Left ventricle myocardium superior (tissue), 1 donor: ENCODE data around the gene KCNIP4. TPM values are rescaled to one million over a fixed set of nuclear protein-coding genes. Genes with fewer than 3 reads are reported as not detected.
A peak's percentile ranks its signal among the peaks of the same experiment; 100 is the strongest.

Experiments used
- ATAC-seq: fragments of 200-7000 bp; cut with Tn5 transposase; one replicate; pipeline ENCODE4 v1.9.1; 2020; ENCODE audit warnings: mild to moderate bottlenecking, moderate library complexity
- DNase-seq: peaks from one replicate; pipeline ENCODE4 v3.0.0-alpha.2; 2020
- intact Hi-C: fragments of 100-400 bp; cut with micrococcal nuclease; formaldehyde crosslinking; loops from one replicate; pipeline ENCODE4 v1.11.0; 2022
- total RNA-seq: library from RNA; stranded (reverse); fragmentation: NEBNext Ultra II Directional; extraction: Animal tissue kit (Norgen Biotek cat#: 25700); gene quantifications from one replicate; pipeline ENCODE4 v1.2.1, GENCODE V29; 2021
- donor health status: DM: no; HTN: yes; CAD: no; lungs with severe emphysema.

KCNIP4 gene
- total RNA-seq, 1 donor from 2014 or later, result not detected

DNA sequence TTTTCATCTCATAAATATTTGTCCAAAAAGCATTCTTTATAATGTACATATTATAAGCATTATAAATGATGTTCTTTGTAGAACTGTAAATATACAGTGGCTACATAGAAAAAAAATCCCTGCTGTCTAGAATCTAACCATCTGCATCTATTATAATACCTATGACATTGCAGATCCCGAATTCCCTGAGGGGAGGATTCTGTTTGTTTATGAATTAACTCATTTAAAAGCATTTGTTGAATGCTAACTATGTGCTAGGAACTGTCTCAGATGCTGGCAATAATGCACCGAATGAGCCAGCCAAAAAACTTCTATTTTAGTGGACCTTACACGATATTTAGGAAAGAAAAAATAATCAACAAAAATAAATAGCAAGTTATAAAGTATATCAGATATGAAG, 1058.7 kb downstream of the KCNIP4 start:
- intact Hi-C loops, result no loop called here
- DNase-seq (no peak), ATAC-seq (no peak)

DNA sequence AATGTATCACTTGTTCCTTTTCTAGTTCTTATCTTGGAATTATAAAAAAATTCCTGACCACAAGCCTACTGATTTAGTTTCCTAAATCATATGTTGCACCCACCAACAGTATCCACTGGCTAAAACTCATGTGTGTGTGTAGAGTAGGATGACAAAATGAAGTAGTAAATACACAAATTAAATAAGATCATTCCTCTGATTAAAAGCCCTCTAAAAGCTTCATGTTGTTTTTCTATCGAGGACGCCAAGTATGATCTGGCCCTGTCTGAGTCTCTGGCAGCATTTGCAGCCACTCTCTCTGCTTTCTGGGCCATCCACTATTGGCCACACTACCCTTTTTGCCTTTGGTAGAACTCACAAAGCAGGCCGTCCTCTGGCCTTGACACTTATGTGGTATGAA, 1064.9 kb downstream of the KCNIP4 start:
- intact Hi-C loops, result no loop called here
- DNase-seq (no peak), ATAC-seq (no peak)

GRCh38 chr4:20883231-20883630, 1065.3 kb downstream of the KCNIP4 start:
- DNase-seq (no peak), ATAC-seq (no peak)
- intact Hi-C loops, result no loop called here

DNA sequence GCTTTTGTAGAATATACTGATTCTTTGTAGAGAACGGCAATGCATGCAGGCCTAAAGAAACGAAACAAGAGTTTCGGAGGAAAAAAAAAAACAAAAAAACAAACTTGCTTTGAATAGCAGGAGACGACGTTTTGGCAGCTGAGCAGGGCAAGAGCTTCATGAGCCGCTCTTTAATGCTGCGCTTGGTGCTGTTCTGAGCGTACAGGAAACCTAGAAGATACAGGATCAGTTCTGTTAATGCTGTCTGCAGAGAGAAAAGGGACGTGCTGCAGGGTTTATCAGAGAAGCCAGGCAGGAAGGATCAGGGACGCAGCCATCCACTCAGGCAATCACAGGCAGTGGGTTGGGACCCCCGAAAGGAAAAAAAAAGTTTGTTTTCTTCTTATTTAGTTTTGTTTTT, 1066.1 kb downstream of the KCNIP4 start:
- intact Hi-C loops, result no loop called here
- DNase-seq, result no peak
- ATAC-seq, result no peak

DNA sequence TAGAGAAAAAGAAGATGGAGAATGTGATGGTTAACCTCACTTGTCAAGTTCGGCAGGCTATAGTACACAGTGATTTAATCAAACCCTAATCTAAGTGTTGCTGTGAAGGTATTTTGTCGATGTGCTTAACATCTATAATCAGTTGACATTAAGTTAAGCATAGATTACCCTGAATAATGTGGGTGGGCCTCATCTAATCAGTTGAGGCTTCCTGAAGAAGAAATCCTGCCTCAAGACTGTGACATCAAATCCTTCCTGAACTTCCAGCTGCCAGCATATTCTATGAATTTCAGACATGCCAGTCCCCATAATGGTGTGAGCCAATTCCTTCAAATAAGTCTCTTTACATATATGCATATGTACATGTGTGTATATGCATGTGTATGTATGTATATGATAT, 1066.9 kb downstream of the KCNIP4 start:
- intact Hi-C loops, result no loop called here
- DNase-seq, result no peak
- no peak for ATAC-seq

GRCh38 chr4:20878806-20879205, 1069.8 kb downstream of the KCNIP4 start:
- intact Hi-C loops, result no loop called here
- no peak for ATAC-seq

DNA sequence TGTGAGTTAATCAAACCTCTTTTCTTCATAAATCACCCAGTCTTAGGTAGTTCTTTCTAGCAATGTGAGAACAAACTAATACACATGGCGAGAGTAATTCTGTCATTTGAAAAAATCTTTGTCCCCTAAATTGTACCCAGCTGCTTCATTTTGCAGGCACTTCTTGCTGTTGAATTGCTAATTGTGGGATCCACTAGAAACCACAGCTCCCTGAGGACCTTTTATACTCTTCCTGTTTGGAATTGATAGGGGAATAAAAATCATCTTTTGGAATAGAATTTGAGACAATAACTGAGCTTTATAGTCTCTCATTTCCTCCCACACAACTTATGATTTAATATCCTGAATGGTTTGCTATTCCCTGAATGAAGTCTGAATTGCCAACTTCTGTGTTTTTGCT, 1078.1 kb downstream of the KCNIP4 start:
- DNase-seq (no peak), ATAC-seq (no peak)
- intact Hi-C loops, result no loop called here

More at GRCh38 chr4:20878806-20879205, 1069.8 kb downstream of the KCNIP4 start:
- no peak for DNase-seq

- ATAC-seq (no peak), DNase-seq (no peak)
- intact Hi-C loops, result loop anchor here (5.0 kb wide), 1 partner anchor 89 kb away; no protein-coding TSS in a partner anchor
These were observed 1080.5 kb downstream of the KCNIP4 start for GRCh38 chr4:20868108-20868507.

DNA sequence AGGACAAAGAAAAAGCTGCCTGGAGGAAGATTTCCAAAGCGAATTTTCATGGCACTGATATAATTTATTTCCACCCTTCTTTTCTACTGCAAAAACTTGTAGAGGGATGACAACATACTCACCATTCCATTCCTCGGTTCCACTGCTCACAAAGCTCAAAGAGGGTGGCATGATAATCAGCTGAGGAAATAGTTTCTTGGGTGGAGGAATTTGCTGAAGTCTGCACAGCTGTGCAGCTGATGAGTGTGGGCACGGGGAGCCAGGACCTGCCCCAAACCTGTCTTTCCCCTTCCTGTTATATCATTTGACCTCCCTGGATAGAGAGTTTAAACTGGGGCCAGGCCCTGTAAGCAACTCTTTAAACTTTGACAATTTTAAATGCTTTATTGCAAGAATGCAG, 1087.7 kb downstream of the KCNIP4 start:
- intact Hi-C loops, result no loop called here
- DNase-seq (no peak), ATAC-seq (no peak)

GRCh38 chr4:20859097-20859781, 1089.3 kb downstream of the KCNIP4 start:
- ATAC-seq, result no peak
- DNase-seq, result no peak
- intact Hi-C loops, result no loop called here

- intact Hi-C loops, result no loop called here
- ATAC-seq (no peak), DNase-seq (no peak)
These were observed 1091.5 kb downstream of the KCNIP4 start for GRCh38 chr4:20857081-20857480.

DNA sequence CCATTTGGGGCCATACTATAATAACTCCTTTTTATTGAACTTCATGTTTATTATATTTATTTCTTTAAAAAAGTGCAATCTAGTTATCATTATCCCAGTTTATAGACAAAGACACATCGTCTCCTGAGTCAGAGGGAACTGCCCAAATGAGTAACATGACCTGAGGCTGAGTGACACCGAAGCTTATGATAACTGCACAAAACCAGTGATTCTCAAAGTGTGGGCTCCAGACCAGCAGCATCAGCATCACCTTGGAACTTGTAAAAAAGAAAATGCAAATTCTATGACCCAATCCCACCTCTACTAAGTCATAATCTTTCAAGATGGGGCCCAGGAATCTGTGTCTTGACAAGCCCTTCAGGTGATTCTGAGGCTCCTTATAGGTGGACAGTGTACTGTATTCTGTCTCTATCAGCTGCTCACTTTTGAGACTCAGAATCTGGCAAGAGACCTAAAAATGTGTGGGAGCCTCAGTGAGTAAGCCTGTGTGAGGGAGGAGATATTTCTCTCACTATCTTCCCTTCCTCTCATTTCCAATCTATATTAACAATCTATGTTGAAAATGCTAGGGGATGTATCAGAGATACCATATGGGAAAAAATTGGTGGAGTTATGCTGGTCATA, 1101.3 kb downstream of the KCNIP4 start:
- no peak for ATAC-seq
- intact Hi-C loops, result no loop called here

DNA sequence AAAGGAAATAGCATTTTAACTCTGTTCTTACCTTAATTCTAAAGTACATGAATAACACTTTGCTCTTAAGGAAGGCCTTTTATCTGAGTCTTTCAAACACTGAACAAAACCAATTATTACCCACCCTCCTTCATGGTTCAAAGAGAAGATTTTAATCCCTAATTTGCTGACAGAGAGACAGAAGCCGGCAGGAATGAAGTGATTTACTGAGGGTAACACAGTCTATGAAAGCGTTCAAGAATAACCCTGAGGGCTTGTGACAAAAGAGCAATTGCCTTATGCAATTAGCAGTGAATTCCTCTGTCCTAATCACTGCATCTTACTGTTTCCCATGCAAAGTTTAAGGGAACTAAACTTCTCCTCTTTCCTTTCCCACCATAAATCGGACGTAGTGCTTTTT, 1104.3 kb downstream of the KCNIP4 start:
- intact Hi-C loops, result no loop called here
- DNase-seq, result no peak
- no peak for ATAC-seq

More for the DNA sequence above, 1101.3 kb downstream of the KCNIP4 start:
- no peak for DNase-seq

GRCh38 chr4:20840648-20841190, 1107.9 kb downstream of the KCNIP4 start:
- ATAC-seq, result no peak
- DNase-seq, result no peak
- intact Hi-C loops, result no loop called here

GRCh38 chr4:20839957-20840356, 1108.6 kb downstream of the KCNIP4 start:
- intact Hi-C loops, result no loop called here
- DNase-seq (no peak), ATAC-seq (peak; percentile 51)

DNA sequence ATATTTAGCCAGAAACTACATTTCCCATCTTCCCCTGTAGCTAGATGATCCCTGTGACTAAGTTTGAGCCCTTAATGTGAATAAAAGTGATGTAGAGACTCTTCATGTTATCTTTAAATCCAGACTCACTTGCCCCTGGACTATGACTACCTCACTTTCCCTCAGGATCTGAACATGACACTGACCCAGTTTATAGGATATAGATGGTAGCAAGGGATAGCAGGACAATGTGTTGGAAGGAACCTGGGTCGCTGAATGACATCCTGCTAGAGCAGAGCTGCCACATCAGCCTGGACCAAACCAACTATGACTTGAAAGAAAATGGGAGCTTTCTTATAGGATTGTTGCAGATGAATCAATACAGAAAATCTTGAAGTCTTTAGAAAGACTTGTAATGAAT, 1110.1 kb downstream of the KCNIP4 start:
- ATAC-seq (no peak), DNase-seq (no peak)
- intact Hi-C loops, result no loop called here

DNA sequence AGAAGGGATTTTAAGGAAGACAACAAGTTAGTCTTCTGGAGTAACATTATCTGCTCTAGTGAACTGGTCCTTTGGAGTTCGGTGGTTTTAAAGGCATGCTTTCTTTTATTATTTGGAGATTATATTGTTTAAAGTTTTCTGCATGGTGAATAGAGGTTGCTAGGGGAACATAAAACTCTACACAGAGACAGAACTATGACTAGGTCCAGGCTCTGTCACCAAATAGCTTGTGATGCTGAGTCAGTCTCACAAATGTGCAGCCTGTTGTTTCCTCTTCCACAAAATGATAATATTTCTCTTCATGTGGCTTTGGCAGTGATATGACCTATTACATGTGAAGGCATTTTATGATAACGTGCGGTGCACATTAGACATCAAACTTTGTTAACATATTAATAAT, 1115.7 kb downstream of the KCNIP4 start:
- intact Hi-C loops, result no loop called here
- DNase-seq (no peak), ATAC-seq (no peak)

GRCh38 chr4:20831746-20832145, 1116.8 kb downstream of the KCNIP4 start:
- no peak for ATAC-seq
- intact Hi-C loops, result no loop called here
- no peak for DNase-seq

GRCh38 chr4:20829617-20830357, 1118.8 kb downstream of the KCNIP4 start:
- ATAC-seq (no peak), DNase-seq (no peak)
- intact Hi-C loops, result no loop called here

- DNase-seq, result no peak
- intact Hi-C loops, result no loop called here
- no peak for ATAC-seq
These were observed 1123.1 kb downstream of the KCNIP4 start for GRCh38 chr4:20825505-20825904.
